ENCODE data around the gene C21orf58. TPM values are rescaled to one million over a fixed set of nuclear protein-coding genes. Genes with fewer than 3 reads are reported as not detected.

Gene C21orf58
- total RNA-seq, 1 experiment from 2014 or later = 10.8 TPM

DNA sequence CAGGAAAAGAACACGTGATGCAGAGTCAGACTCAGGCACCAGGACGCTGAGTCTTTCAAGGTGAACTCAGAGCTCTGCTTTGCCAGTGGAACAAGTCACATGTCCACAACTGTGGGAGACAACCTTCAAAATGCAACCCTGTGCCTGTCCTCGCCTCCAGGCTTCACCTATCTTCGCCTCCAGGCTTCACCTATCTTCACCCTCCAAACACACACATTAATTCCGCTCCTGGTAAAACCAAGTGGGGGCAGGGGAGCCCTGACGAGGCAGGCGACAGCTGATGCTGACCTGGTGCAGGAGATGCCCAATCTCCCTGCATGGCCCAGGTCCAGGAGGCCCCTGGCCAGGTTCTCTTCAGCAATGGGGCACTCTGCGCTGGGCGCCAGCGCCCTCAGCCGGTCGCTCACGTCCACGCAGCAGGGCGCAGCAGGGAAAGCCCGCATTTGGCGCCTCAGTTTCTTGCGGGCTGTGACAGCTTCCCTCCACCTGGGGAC lies 67.1 kb downstream of the C21orf58 start:
- H3K9me3 ChIP-seq (ENCODE audit: control insufficient read depth in 1 of 2, insufficient read depth in 1 of 2, low read depth in 1 of 2, low read length in 2 of 2) = no peaks in the 10 kb centered on the region
- no peaks in the 10 kb centered on the region for H3K27me3 ChIP-seq (ENCODE audit: insufficient read depth, low read length)
- H3K79me2 ChIP-seq (ENCODE audit: insufficient read depth, low read length) = no peaks in the 10 kb centered on the region; the same call in 1 of the 2 replicates
- H4K20me1 ChIP-seq (ENCODE audit: insufficient read depth) = no peaks in the 10 kb centered on the region
- no TSS peak for BruUV-seq (replicated peaks)
- H3K9ac ChIP-seq (ENCODE audit: low read length) = no peak overlapping the region
- ChIA-PET RAD21 (ENCODE audit: low non-redundant PET in 1 of 2, low total read pairs in 2 of 2, uncharacterized antibody in 2 of 2, unreplicated experiment in 2 of 2) (no interaction called here), POLR2A (no interaction called here), CTCF (no interaction called here)
- no peak for ATAC-seq
- no peak overlapping the region for H3K4me3 ChIP-seq (replicated peaks in 1 of 2; ENCODE audit: low read depth in 1 of 2, low read length in 2 of 2)
- H3K9me2 ChIP-seq (ENCODE audit: insufficient read depth) = no peaks in the 10 kb centered on the region
- H3K27ac ChIP-seq (ENCODE audit: low read depth, low read length) = no peak overlapping the region
- H3K4me1 ChIP-seq (ENCODE audit: control insufficient read depth in 1 of 2, insufficient read depth in 2 of 2, low read length in 2 of 2) = no peaks in the 10 kb centered on the region
- H3K4me2 ChIP-seq (ENCODE audit: low read length) = no peak overlapping the region
- TF ChIP-seq JUND (IDR thresholded peaks at IDR 0.05) (no peak), YY1 (IDR thresholded peaks at IDR 0.05; ENCODE audit: extremely low read depth, insufficient replicate concordance, low read depth, low read length) (no peak), CEBPB (IDR thresholded peaks at IDR 0.05; ENCODE audit: low read depth) (no peak), ELF1 (IDR thresholded peaks at IDR 0.05; ENCODE audit: borderline replicate concordance, low read depth) (no peak), MAX (IDR thresholded peaks at IDR 0.05) (no peak), TCF7L2 (IDR thresholded peaks at IDR 0.05; ENCODE audit: borderline replicate concordance, extremely low read depth, insufficient read depth, insufficient read length) (no peak), FOSL1 (IDR thresholded peaks at IDR 0.05; ENCODE audit: low read depth) (no peak), POLR2AphosphoS5 (IDR thresholded peaks at IDR 0.05; ENCODE audit: low read depth, low read length) (no peak), CTCF (IDR thresholded peaks at IDR 0.05 in 2 of 3, conservative IDR thresholded peaks at IDR 0.05 in 1 of 3; ENCODE audit: borderline replicate concordance in 1 of 3, insufficient read depth in 1 of 3, low read depth in 2 of 3, low read length in 2 of 3) (no peak), SRF (IDR thresholded peaks at IDR 0.05; ENCODE audit: low read depth) (no peak)
- intact Hi-C loops (cut with micrococcal nuclease) = no loop called here
- H3K36me3 ChIP-seq (ENCODE audit: control insufficient read depth in 1 of 2, insufficient read depth in 2 of 2, low read length in 2 of 2) = peaks cover 38 to 71% of the 10 kb centered on the region in 2 experiments
- DNase-seq (ENCODE audit: low read depth, low spot score) = no peak
- no peak overlapping the region for H2AFZ ChIP-seq (ENCODE audit: low read depth, low read length, poor library complexity, severe bottlenecking)
